WI38 (cell line): Measurements from ENCODE around the gene WDR90.

Experiments used
- H3K4me3 ChIP-seq: 2 replicates; pipeline ENCODE4 v1.5.1; 2011; ENCODE audit warnings: low read depth, mild to moderate bottlenecking, control low read depth, low read length
- TF ChIP-seq, protein P1 (sequence below): IDR thresholded peaks from 2 replicates; pipeline ENCODE4 v1.5.1; 2012; ENCODE audit warnings: low read depth, mild to moderate bottlenecking, control low read depth, low read length

WDR90 gene

DNA sequence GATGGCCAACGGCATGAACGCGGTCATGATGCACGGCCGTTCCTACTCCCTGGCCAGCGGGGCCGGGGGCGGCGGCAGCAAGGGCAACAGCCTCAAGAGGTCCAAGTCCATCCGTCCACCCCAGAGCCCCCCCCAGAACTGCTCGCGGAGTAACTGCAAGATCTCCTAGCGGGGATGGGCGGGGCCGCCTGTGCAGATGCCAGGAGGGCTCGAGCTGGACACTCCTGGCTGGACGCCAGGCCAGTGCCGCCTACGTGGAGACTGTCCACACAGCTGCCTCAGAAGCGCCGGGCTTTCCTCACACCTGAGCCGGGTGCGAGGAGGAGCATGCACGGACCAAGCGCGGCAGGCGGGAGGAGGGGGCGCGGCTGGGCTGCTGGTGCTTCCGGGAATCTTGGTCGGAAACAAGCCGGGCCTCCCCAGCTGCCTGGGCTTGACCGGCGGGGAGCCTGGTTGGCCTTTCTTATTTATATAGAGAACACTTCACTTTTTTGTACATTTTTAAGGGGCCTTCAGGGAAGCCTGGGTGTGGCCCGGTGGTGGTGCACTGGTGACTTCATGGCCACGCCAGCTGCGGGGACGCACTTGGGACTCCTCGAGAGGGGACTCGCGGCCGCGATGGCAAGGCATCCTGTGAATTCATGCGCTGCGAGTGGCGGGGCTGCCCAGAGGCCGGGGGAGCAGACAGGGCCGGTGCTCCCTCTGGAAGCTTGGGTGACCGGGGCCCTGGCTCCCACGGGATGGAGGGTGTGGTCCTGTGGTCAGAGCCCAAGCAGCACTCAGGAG is 21.5 kb upstream of the WDR90 start:
- TF ChIP-seq, protein P1, sequence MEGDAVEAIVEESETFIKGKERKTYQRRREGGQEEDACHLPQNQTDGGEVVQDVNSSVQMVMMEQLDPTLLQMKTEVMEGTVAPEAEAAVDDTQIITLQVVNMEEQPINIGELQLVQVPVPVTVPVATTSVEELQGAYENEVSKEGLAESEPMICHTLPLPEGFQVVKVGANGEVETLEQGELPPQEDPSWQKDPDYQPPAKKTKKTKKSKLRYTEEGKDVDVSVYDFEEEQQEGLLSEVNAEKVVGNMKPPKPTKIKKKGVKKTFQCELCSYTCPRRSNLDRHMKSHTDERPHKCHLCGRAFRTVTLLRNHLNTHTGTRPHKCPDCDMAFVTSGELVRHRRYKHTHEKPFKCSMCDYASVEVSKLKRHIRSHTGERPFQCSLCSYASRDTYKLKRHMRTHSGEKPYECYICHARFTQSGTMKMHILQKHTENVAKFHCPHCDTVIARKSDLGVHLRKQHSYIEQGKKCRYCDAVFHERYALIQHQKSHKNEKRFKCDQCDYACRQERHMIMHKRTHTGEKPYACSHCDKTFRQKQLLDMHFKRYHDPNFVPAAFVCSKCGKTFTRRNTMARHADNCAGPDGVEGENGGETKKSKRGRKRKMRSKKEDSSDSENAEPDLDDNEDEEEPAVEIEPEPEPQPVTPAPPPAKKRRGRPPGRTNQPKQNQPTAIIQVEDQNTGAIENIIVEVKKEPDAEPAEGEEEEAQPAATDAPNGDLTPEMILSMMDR, result no peak

DNA sequence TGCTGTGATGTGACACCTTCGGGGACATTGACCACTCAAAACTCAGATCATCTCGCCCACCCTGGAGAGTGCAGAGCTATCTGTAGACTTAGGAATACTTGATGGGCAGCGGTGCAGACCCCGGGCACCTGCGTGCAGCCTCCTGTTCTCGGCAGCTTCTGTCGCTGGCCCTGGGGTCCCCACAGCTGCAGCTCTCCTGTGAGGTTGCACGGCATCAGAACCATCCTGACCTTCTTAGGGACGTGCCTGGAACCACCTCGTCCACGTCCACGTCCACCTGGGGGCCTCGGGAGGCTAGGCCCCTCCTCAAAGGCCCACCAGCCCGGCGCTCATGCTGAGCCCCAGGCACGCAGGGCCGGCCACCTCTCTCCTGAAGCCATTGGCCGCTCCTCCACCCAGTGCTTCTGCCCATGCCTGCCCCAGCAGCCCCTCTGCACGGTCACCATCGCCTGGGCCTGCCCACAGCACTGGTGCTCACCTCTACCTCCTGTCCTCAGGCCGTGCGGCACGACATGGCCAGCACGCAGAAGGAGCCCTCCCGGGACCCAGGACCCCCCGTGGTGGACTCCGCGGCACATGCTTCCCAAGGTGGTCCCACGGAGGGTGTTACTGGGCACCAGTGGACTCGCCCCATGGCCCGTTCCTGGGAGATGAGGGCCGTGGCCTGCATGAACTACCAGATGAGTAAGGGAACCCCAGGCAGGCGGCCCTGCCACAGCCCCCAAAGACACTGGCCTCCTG is 20.7 kb upstream of the WDR90 start:
- TF ChIP-seq, protein P1, result no peak

More for the DNA sequence above, 21.5 kb upstream of the WDR90 start:
- H3K4me3 ChIP-seq, result no peak overlapping the region

DNA sequence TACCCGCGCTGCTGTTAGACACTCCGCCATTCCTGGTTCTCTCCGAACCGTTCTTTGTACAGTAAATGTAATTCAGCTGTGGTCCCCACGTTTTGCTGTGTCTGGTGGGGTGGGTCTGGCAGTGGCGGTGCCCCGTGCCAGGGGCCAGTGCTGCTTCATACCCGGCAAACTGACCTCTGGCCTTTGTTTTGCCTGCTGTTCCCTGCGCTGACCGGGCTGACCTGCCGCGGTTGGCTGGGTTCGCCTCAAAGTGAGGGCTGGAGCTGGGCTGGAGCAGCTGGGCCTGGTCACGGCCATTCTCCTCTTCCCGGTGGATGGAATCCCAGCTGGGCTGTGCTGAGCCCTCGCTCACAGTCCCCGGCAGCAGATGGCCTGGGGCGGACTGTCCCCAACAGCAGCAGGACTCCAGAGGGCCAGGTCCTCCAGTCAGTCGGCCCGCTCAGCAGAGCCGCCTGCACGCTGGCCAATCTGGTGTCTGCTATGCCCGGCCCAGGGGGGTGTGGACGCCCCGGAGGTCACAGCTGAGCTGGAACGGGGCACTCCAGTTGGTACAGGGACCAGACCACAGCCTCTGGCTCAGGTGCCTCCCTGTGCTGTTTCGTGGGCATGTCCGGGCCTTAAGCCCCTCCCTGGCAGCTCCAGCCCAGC is 19.9 kb upstream of the WDR90 start:
- no peak overlapping the region for H3K4me3 ChIP-seq
- TF ChIP-seq, protein P1, result no peak

More for the DNA sequence above, 20.7 kb upstream of the WDR90 start:
- H3K4me3 ChIP-seq, result no peak overlapping the region

DNA sequence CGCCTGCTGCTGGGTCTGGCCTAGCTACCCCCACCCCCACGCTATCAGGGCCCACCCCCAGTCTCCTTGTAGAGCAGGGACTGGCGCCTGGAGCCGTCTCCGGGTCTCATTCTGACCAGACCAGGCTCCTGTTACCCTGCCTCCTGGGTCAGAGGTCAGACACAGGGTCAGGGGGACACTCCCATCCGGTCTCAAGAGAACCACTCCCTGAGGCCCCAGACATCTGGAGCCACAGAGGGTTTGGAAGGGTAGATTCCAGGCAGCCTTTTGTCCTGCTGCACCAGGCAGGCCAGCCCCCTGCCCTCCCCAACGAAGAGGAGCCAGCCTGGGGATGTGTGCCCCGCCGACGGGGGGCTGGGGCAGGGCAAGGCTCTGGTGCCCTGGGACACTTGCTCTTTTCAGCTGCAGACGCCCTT is 19.3 kb upstream of the WDR90 start:
- TF ChIP-seq, protein P1, result no peak
- no peak overlapping the region for H3K4me3 ChIP-seq

DNA sequence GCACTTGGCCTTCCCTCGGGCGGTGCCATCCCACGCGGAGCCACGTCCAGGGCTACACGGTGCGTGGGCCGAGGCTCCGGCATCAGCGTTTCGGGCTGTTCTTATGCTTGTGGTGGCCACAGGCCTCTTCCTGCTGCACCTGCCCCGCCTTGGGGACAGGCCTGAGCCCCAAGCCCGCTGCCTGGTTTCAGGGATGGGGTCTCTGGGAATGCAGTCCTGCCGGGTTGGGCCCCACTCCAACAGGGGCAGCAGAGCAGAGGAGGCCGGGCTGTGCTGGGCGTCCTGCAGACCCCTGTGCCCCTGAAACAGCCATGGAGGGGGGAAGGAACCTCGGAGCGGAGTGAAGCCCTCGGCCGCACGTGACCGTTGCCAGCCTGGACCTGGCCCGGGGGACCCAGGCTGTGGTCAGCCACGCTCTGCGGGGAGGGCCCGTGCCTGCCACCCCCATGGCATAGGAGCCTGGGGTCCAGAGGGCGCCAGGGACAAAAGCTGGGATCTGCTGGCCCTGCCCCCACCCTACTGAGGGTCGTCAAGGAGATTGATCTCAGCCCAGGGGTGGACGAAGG is 18.8 kb upstream of the WDR90 start:
- no peak overlapping the region for H3K4me3 ChIP-seq

DNA sequence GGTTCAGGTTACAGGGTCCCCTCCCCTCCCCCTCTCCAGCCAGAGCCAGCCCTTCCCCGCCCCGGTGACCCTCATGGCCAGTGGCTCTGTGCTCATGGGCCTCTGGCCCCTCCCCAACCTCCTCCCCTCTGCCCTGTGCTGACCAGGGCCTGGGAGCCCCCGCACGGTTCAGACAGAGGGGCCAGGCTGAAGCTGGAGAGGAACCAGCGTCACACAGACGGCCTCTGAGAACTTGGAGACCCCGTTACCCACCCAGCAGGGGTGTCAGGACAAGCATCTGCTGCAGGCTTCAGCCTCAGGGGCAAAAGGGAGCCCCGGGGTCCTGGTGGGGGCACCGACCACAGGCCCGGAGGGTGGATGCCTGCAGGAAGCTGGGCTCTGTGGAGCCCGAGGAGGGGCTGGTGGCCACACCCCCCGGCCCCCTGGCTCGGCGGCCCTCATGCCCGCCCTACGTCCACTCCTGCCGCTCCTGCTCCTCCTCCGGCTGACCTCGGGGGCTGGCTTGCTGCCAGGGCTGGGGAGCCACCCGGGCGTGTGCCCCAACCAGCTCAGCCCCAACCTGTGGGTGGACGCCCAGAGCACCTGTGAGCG is 18.3 kb upstream of the WDR90 start, which contains the start of gene WFIKKN1:
TSS of gene WFIKKN1 (plus strand) at position 171 of the 591 bp plus-strand sequence. CDS start at position 440, 269 bp downstream.
- TF ChIP-seq, protein P1, result no peak
- H3K4me3 ChIP-seq, result no peak within 1 kb of the TSS

More for the DNA sequence above, 18.8 kb upstream of the WDR90 start:
- TF ChIP-seq, protein P1, result no peak
